ENCODE results near the gene DRAM1. TPM values are rescaled to one million over a fixed set of nuclear protein-coding genes. Genes with fewer than 3 reads are reported as not detected.

DRAM1 gene
- polyA plus RNA-seq, 2 of the 4 experiments (the other 2 are of a cell fraction): 28.0 to 39.1 TPM

- ATAC-seq (no peak), FAIRE-seq (no peak), DNase-seq (ENCODE audit: low read depth in 1 of 2, low spot score in 1 of 2) (no peak)
- Histone ChIP-seq H3K27ac (no peak overlapping the region), H3K4me1 (peaks cover 28% of the 10 kb centered on the region), H3K4me3 (no peak overlapping the region), H3K4me2 (no peak overlapping the region), H3K9me3 (no peaks in the 10 kb centered on the region)
- POLR2A ChIA-PET: no interaction called here
- 96% methylated on average over 6 of the region's 6 CpGs for WGBS (ENCODE audit: missing lambda C conversion rate)
- TF ChIP-seq HDAC2 (IDR thresholded peaks at IDR 0.05) (no peak), RCOR1 (IDR thresholded peaks at IDR 0.05; ENCODE audit: low read depth, low read length) (no peak), NR3C1 (IDR thresholded peaks at IDR 0.05) (no peak), HOXA7 (CRISPR knock-in tag; IDR thresholded peaks at IDR 0.05) (no peak), CEBPB (IDR thresholded peaks at IDR 0.05) (no peak), CBX2 (IDR thresholded peaks at IDR 0.05; ENCODE audit: borderline replicate concordance, low read depth) (no peak), NPAS2 (CRISPR knock-in tag; IDR thresholded peaks at IDR 0.05; ENCODE audit: borderline replicate concordance) (no peak), KDM1A (IDR thresholded peaks at IDR 0.05; ENCODE audit: low read depth) (no peak), MYC (IDR thresholded peaks at IDR 0.05; ENCODE audit: borderline replicate concordance, low read length) (no peak), KDM5A (IDR thresholded peaks at IDR 0.05) (no peak), EP300 (IDR thresholded peaks at IDR 0.05) (no peak), JUN (IDR thresholded peaks at IDR 0.05) (no peak), SREBF2 (IDR thresholded peaks at IDR 0.05) (no peak)
- TF ChIP-seq, protein P1, sequence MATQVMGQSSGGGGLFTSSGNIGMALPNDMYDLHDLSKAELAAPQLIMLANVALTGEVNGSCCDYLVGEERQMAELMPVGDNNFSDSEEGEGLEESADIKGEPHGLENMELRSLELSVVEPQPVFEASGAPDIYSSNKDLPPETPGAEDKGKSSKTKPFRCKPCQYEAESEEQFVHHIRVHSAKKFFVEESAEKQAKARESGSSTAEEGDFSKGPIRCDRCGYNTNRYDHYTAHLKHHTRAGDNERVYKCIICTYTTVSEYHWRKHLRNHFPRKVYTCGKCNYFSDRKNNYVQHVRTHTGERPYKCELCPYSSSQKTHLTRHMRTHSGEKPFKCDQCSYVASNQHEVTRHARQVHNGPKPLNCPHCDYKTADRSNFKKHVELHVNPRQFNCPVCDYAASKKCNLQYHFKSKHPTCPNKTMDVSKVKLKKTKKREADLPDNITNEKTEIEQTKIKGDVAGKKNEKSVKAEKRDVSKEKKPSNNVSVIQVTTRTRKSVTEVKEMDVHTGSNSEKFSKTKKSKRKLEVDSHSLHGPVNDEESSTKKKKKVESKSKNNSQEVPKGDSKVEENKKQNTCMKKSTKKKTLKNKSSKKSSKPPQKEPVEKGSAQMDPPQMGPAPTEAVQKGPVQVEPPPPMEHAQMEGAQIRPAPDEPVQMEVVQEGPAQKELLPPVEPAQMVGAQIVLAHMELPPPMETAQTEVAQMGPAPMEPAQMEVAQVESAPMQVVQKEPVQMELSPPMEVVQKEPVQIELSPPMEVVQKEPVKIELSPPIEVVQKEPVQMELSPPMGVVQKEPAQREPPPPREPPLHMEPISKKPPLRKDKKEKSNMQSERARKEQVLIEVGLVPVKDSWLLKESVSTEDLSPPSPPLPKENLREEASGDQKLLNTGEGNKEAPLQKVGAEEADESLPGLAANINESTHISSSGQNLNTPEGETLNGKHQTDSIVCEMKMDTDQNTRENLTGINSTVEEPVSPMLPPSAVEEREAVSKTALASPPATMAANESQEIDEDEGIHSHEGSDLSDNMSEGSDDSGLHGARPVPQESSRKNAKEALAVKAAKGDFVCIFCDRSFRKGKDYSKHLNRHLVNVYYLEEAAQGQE (IDR thresholded peaks at IDR 0.05): no peak
- TF ChIP-seq, protein P2, sequence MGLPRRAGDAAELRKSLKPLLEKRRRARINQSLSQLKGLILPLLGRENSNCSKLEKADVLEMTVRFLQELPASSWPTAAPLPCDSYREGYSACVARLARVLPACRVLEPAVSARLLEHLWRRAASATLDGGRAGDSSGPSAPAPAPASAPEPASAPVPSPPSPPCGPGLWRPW (IDR thresholded peaks at IDR 0.05): no peak
- CTCF ChIA-PET: interaction anchor here (0.6 to 7.6 kb wide), 8 partner anchors 9 to 433 kb away, joined by 3 to 78 read pairs (median 15); no protein-coding TSS in a partner anchor
Measured at GRCh38 chr12:101828463-101829196, 48.8 kb upstream of the DRAM1 start.

DNA sequence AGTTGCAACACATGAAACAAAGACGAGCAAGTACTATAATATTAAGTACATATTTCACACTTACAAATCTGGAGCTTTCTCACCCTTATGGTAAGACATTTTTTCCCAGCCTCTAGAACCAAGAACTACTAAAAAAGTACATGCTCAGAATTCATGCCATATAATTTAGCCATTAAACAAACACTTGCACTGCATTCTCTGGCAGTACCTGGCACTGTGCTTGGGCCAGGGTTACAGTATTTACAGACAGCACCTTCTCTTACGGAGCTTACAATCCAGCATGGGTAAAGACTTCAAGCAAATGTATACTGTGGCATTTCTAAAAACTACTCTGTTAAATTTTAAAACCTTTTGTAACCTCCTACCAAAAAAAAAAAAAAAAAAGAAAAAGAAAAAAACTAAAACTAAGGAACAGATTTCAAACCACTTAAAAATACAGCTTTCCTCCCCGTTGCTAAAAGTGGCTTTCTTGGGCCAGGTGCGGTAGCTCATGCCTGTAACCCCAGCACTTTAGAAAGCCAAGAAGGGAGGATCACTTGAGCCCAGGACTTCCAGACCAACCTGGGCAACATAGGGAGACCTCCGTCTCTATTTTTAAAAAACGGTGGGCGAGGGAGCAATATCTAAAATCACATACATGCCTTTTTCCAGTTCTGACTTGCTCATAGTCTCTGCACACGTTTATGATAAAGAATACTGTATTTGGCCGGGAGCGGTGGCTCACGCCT lies 47.6 kb upstream of the DRAM1 start:
- CTCF ChIA-PET: interaction anchor here (0.5 to 7.6 kb wide), 32 partner anchors 11 to 580 kb away, joined by 3 to 78 read pairs (median 6); partner anchors contain the start of gene ARL1

More for the DNA sequence above, 47.6 kb upstream of the DRAM1 start:
- Histone ChIP-seq H3K9me3 (no peaks in the 10 kb centered on the region), H3K27ac (peak overlapping the region; percentile 79 to 93), H3K4me3 (peak overlapping the region; percentile 73), H3K4me2 (peak overlapping the region; percentile 95), H3K4me1 (peaks cover 19% of the 10 kb centered on the region)
- no peak for TF ChIP-seq MAZ (IDR thresholded peaks at IDR 0.05; ENCODE audit: borderline replicate concordance, low read depth, low read length)
- TF ChIP-seq SREBF2 (IDR thresholded peaks at IDR 0.05): no peak
- no peak for TF ChIP-seq HOXB13 (CRISPR knock-in tag; IDR thresholded peaks at IDR 0.05; ENCODE audit: low read depth)
- TF ChIP-seq JUN (IDR thresholded peaks at IDR 0.05): no peak
- no peak for TF ChIP-seq NPAS2 (CRISPR knock-in tag; IDR thresholded peaks at IDR 0.05; ENCODE audit: borderline replicate concordance)
- no peak for TF ChIP-seq GATA3 (IDR thresholded peaks at IDR 0.05; ENCODE audit: borderline replicate concordance)
- no peak for TF ChIP-seq TP53 (CRISPR knock-in tag; IDR thresholded peaks at IDR 0.05)
- no peak for TF ChIP-seq HDAC2 (IDR thresholded peaks at IDR 0.05)
- TF ChIP-seq FOSB (CRISPR knock-in tag; IDR thresholded peaks at IDR 0.05): no peak
- TF ChIP-seq ESRRA (IDR thresholded peaks at IDR 0.05; ENCODE audit: borderline replicate concordance, low read length): no peak
- TF ChIP-seq EHMT2 (IDR thresholded peaks at IDR 0.05; ENCODE audit: low read depth): no peak
- TF ChIP-seq HEYL (CRISPR knock-in tag; IDR thresholded peaks at IDR 0.05): no peak
- no peak for TF ChIP-seq SMC3 (IDR thresholded peaks at IDR 0.05)
- TF ChIP-seq, protein P3, sequence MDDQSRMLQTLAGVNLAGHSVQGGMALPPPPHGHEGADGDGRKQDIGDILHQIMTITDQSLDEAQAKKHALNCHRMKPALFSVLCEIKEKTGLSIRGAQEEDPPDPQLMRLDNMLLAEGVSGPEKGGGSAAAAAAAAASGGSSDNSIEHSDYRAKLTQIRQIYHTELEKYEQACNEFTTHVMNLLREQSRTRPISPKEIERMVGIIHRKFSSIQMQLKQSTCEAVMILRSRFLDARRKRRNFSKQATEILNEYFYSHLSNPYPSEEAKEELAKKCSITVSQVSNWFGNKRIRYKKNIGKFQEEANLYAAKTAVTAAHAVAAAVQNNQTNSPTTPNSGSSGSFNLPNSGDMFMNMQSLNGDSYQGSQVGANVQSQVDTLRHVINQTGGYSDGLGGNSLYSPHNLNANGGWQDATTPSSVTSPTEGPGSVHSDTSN (IDR thresholded peaks at IDR 0.05): no peak
- no peak for TF ChIP-seq RAD21 (conservative IDR thresholded peaks at IDR 0.05 in 1 of 2, IDR thresholded peaks at IDR 0.05 in 1 of 2)
- TF ChIP-seq NFE2L2 (conservative IDR thresholded peaks at IDR 0.05; ENCODE audit: low read length): no peak
- TF ChIP-seq MAX (IDR thresholded peaks at IDR 0.05): no peak
- DNase-seq (ENCODE audit: low read depth in 1 of 2, low spot score in 1 of 2) (no peak), FAIRE-seq (no peak), ATAC-seq (peak in 1 of 2 experiments; percentile 14; a peak in 3 of 6 replicates)
- POLR2A ChIA-PET: interaction anchor here (1.1 to 1.7 kb wide), 5 partner anchors 11 to 422 kb away, joined by 4 to 8 read pairs (median 5); partner anchors contain the start of gene ARL1
- WGBS (ENCODE audit: missing lambda C conversion rate): 15% methylated on average over 11 of the region's 11 CpGs

All from A549 (cell line).